ENCODE measurements around the gene ABCA1.
"Not testable (repeated sequence)": the region's sequence is repeated elsewhere in the genome, so short reads cannot be mapped to it uniquely, and the experiment has no call there.

The ABCA1 gene

DNA sequence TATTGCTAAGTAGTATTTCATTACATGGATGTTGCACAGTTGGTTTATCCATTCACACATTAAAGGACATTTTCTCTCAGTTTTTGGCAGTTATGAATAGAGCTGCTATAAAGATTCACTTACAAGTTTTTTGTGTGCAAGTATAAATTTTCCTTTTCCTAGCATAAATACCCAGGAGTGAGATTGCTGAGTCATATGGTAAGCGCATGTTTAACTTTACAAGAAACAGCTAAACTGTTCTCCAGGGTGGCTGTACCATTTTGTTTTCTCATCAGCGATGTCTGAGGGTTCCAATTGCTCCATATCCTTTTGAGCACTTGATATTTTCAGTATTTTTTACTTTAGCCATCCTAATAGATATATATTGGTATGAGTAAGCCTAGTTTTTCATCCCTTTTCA is 16.4 kb upstream of the ABCA1 start:
- no peak overlapping the region for H3K4me3 ChIP-seq (ENCODE audit: extremely low read depth, insufficient read depth, low read length, poor library complexity, severe bottlenecking)
- WGBS, 2 experiments (ENCODE audit: insufficient coverage in 2 of 2) = 90% methylated on average over 2 of the region's 2 CpGs; no CpG with 5 or more reads in 1 of the 2 experiments
- no peaks in the 10 kb centered on the region for H3K4me1 ChIP-seq (ENCODE audit: control insufficient read depth, insufficient read depth, low read length, poor library complexity, severe bottlenecking)
- no peak overlapping the region for H3K27ac ChIP-seq (ENCODE audit: low read depth, low read length, severe bottlenecking)
- H3K9me3 ChIP-seq (ENCODE audit: control insufficient read depth, low read length) = no peaks in the 10 kb centered on the region
- H3K36me3 ChIP-seq (ENCODE audit: control insufficient read depth, insufficient read depth, low read length) = no peaks in the 10 kb centered on the region

DNA sequence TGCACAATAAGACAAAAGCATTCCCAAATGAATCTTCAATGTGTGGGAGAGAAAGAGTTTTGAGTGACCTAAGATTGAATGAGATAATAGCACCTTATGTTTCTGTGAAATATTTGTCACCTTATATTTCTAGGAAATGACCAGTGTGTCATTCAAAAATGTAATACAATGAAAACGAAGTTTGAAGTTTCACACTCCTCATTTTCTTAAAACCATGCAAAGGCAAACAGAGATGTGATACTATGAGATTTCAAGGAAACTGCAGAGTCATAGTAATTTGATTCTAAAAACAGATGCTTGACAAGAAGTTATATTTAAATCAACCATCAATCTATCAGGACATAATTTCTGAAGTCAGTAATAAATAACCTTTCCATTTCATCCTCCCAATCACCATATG is 13.6 kb upstream of the ABCA1 start:
- Histone ChIP-seq H3K4me1 (ENCODE audit: control insufficient read depth, insufficient read depth, low read length, poor library complexity, severe bottlenecking) (no peaks in the 10 kb centered on the region), H3K36me3 (ENCODE audit: control insufficient read depth, insufficient read depth, low read length) (no peaks in the 10 kb centered on the region), H3K4me3 (ENCODE audit: extremely low read depth, insufficient read depth, low read length, poor library complexity, severe bottlenecking) (no peak overlapping the region), H3K27ac (ENCODE audit: low read depth, low read length, severe bottlenecking) (no peak overlapping the region), H3K9me3 (ENCODE audit: control insufficient read depth, low read length) (no peaks in the 10 kb centered on the region)
- WGBS, 2 experiments (ENCODE audit: insufficient coverage in 2 of 2) = no CpG with 5 or more reads among the region's 1 CpG

DNA sequence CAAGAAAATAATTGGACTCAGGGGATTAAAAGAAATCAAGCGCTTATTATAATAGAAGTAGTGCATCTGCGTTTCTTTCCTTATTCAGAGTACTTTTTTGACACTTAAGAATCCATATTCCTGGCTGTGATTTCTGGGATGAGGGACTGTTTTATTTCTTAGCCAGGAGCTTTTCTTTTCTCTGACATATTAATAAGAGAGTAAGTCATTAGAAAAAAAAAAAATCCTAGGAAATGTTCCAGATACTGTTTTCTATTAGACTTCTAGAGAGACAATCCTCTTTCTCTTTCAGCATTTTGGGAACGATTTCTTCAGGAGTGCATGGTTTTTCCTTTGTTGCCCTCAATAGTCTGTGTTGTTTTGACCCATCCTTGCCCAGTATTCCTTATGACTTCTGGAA is 8.3 kb upstream of the ABCA1 start:
- Histone ChIP-seq H3K4me1 (ENCODE audit: control insufficient read depth, insufficient read depth, low read length, poor library complexity, severe bottlenecking) (peaks cover 8% of the 10 kb centered on the region), H3K27ac (ENCODE audit: low read depth, low read length, severe bottlenecking) (no peak overlapping the region), H3K9me3 (ENCODE audit: control insufficient read depth, low read length) (no peaks in the 10 kb centered on the region), H3K36me3 (ENCODE audit: control insufficient read depth, insufficient read depth, low read length) (no peaks in the 10 kb centered on the region), H3K4me3 (ENCODE audit: extremely low read depth, insufficient read depth, low read length, poor library complexity, severe bottlenecking) (no peak overlapping the region)
- 89 to 92% methylated on average over 2 to 3 of the region's 3 CpGs for WGBS, 2 experiments (ENCODE audit: insufficient coverage in 2 of 2)

DNA sequence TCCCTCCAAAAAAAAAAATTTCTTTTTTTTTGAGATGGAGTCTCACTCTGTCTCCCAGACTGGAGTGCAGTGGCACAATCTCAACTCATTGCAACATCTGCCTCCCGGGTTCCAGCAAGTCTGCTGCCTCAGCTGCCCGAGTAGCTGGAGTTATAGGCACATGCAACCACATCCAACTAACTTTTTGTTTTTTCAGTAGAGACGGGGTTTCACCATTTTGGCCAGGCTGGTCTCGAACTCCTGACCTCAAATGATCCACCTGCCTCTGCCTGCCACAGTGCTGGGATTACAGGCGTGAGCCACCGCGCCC is 7.5 kb upstream of the ABCA1 start:
- not testable (repeated sequence) for H3K4me3 ChIP-seq (ENCODE audit: extremely low read depth, insufficient read depth, low read length, poor library complexity, severe bottlenecking); H3K4me1 ChIP-seq (ENCODE audit: control insufficient read depth, insufficient read depth, low read length, poor library complexity, severe bottlenecking); H3K27ac ChIP-seq (ENCODE audit: low read depth, low read length, severe bottlenecking); H3K36me3 ChIP-seq (ENCODE audit: control insufficient read depth, insufficient read depth, low read length); H3K9me3 ChIP-seq (ENCODE audit: control insufficient read depth, low read length)
- 77 to 81% methylated on average over 6 to 7 of the region's 7 CpGs for WGBS, 2 experiments (ENCODE audit: insufficient coverage in 2 of 2)

DNA sequence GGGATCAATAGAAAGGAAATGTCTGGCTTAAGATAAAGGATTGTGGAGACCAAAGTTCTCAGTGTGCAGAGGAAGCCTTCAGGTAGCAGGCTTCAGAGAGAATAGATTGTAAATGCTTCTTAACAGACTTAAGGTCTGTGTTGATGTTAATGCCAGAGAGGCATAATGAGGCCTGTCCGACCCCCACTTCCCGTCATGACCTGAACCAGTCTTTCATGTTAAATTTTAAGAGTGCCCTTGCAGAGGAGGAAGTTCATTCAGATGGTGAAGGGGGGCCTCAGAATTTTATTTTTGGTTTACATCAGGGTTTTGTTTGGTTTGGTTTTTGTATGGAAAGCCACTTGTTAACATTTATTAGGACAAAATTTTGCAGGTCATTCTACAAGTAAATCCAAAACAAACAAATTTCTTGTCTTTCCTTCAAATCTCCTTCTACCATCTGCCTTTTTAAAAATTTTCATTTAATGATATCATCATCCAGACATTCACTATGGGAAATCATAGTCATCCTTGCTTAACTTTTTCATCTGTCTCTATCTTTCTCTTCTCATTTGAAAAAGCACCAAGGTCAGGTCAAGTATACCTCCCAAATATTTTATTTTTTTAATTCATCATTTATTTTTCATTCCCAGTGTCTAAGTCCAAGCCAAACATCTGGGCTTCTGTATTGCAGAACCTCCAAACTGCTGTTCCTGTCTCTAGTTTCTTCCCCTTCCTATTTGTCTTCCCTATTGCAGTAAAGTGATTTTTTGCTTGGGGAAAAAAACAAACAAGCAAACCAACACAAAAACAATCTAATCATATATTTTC is 6.9 kb upstream of the ABCA1 start:
- Histone ChIP-seq H3K9me3 (ENCODE audit: control insufficient read depth, low read length) (no peaks in the 10 kb centered on the region), H3K36me3 (ENCODE audit: control insufficient read depth, insufficient read depth, low read length) (no peaks in the 10 kb centered on the region), H3K4me1 (ENCODE audit: control insufficient read depth, insufficient read depth, low read length, poor library complexity, severe bottlenecking) (peaks cover 8% of the 10 kb centered on the region), H3K4me3 (ENCODE audit: extremely low read depth, insufficient read depth, low read length, poor library complexity, severe bottlenecking) (no peak overlapping the region), H3K27ac (ENCODE audit: low read depth, low read length, severe bottlenecking) (no peak overlapping the region)
- 59% methylated on average over 2 of the region's 2 CpGs; no CpG with 5 or more reads in 1 of the 2 experiments for WGBS, 2 experiments (ENCODE audit: insufficient coverage in 2 of 2)

DNA sequence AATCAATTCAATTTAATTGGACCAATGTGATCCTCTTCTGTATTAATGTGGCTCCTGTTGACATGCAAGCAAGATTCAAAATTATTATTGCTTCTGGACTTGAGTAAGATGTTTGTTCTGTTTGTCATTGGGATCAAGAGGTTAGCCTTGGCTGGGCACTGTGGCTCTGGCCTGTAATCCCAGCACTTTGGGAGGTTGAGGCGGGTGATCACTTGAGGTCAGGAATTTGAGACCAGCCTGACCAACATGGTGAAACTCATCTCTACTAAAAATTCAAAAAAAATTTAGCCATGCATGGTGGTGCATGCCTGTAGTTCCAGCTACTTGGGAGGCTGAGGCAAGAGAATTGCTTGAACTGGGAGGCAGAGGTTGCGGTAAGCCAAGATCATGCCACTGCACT is 5.1 kb upstream of the ABCA1 start:
- H3K4me1 ChIP-seq (ENCODE audit: control insufficient read depth, insufficient read depth, low read length, poor library complexity, severe bottlenecking); H3K36me3 ChIP-seq (ENCODE audit: control insufficient read depth, insufficient read depth, low read length); H3K4me3 ChIP-seq (ENCODE audit: extremely low read depth, insufficient read depth, low read length, poor library complexity, severe bottlenecking); H3K9me3 ChIP-seq (ENCODE audit: control insufficient read depth, low read length); H3K27ac ChIP-seq (ENCODE audit: low read depth, low read length, severe bottlenecking): not testable (repeated sequence)
- 100% methylated on average over 2 of the region's 2 CpGs for WGBS, 2 experiments (ENCODE audit: insufficient coverage in 2 of 2)

DNA sequence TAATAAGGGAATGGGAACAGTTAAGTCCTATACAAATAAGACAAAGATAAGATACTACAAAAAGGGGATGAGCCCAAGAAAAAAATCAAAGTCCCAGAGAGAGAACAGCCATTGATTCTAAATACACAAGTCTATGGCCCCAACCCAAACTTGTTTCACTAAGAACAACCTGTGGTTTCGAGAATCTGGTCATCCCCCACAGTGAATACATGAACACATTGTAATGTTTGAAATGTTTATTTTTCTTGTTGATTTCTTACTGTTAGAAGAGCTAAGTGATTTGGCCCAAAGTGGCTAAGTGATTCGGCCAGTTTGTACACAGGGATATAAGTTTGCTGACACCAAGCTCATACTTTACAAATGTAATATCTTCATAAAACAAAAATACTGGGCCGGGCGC is 3.3 kb upstream of the ABCA1 start:
- H3K36me3 ChIP-seq (ENCODE audit: control insufficient read depth, insufficient read depth, low read length) = no peaks in the 10 kb centered on the region
- 0% methylated on average over 1 of the region's 4 CpGs; no CpG with 5 or more reads in 1 of the 2 experiments for WGBS, 2 experiments (ENCODE audit: insufficient coverage in 2 of 2)
- no peaks in the 10 kb centered on the region for H3K9me3 ChIP-seq (ENCODE audit: control insufficient read depth, low read length)
- H3K27ac ChIP-seq (ENCODE audit: low read depth, low read length, severe bottlenecking) = no peak overlapping the region
- no peak overlapping the region for H3K4me3 ChIP-seq (ENCODE audit: extremely low read depth, insufficient read depth, low read length, poor library complexity, severe bottlenecking)
- peaks cover 8% of the 10 kb centered on the region for H3K4me1 ChIP-seq (ENCODE audit: control insufficient read depth, insufficient read depth, low read length, poor library complexity, severe bottlenecking)

DNA sequence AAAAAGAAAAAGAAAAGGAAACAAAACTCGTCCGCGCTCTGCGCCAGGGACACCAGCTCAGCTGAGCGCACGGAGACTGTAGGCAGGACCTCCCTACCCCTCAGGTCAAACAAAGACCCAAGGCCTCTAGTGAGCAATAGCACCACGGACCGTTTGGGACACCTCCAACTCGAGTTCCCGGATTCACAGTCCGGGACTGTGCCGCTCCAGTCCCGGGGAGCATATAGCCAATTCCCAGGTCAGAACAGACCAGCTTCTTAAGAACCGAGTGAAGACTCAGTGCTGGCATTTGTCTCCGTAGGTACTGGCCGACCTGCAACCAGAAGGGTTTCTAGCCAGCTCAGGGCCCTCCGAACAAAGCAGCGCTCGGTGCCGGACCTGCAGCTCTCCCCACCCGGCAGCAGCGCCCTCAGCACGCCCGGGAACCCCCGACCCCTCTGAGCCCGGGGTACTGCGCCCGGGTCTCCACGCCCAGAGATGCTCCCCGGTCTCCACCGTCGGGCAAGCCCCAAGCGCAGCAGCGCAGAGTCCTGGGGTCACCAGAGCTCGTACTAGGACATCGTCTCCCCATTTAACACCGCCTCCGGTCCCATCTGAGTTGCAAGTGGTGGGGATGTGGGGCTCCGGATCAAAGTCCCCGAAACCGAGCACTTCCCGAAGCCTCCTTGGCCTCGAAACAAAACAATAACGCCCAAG is 591 bp downstream of the ABCA1 start:
- 1% methylated on average over 30 to 31 of the region's 44 CpGs for WGBS, 2 experiments (ENCODE audit: insufficient coverage in 2 of 2)
- peak overlapping the region; percentile 79 for H3K4me3 ChIP-seq (ENCODE audit: extremely low read depth, insufficient read depth, low read length, poor library complexity, severe bottlenecking)

DNA sequence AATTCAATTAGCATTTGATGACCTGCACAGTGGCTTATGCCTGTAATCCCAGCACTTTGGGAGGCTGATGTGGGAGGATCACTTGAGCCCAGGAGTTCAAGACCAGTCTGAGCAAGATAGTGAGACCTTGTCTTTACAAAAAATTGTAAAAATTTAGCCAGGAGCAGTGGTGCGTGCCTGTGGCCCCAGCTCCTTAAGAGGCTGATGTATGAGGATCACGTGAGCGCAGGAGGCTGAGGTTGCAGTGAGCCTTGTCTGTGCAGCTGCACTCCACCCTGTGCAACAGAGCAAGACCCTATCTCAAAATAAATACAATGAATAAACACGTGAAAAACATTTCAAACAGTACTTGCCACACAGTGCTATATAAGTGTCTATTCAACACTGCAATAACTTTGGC is 4.2 kb downstream of the ABCA1 start:
- H3K9me3 ChIP-seq (ENCODE audit: control insufficient read depth, low read length) = no peaks in the 10 kb centered on the region
- WGBS, 2 experiments (ENCODE audit: insufficient coverage in 2 of 2) = 81 to 94% methylated on average over 4 of the region's 4 CpGs
- H3K4me1 ChIP-seq (ENCODE audit: control insufficient read depth, insufficient read depth, low read length, poor library complexity, severe bottlenecking) = no peaks in the 10 kb centered on the region
- no peaks in the 10 kb centered on the region for H3K36me3 ChIP-seq (ENCODE audit: control insufficient read depth, insufficient read depth, low read length)
- H3K4me3 ChIP-seq (ENCODE audit: extremely low read depth, insufficient read depth, low read length, poor library complexity, severe bottlenecking) = no peak overlapping the region
- H3K27ac ChIP-seq (ENCODE audit: low read depth, low read length, severe bottlenecking) = no peak overlapping the region

More for the DNA sequence above, 591 bp downstream of the ABCA1 start:
- no peaks in the 10 kb centered on the region for H3K4me1 ChIP-seq (ENCODE audit: control insufficient read depth, insufficient read depth, low read length, poor library complexity, severe bottlenecking)
- no peaks in the 10 kb centered on the region for H3K36me3 ChIP-seq (ENCODE audit: control insufficient read depth, insufficient read depth, low read length)
- H3K9me3 ChIP-seq (ENCODE audit: control insufficient read depth, low read length) = no peaks in the 10 kb centered on the region
- peak overlapping the region; percentile 52 for H3K27ac ChIP-seq (ENCODE audit: low read depth, low read length, severe bottlenecking)

DNA sequence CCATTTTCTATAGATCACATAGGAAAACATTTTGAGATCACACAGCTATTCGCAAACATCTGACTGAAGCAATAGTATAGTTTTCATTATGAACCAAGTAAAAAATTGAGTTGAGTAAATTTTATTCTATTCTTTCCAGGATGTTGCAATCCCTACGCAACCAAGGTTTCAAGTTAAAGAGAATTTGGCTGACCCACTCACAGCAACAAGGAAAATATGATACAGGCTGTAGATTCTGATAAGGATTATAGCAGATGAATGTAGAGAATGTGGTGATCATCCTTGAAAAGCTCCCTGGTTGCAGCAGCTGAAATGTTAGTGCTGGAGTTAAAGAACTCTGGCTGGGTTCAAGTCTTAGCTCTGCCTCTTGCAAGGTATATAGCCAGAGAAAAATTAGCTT is 4.7 kb downstream of the ABCA1 start:
- Histone ChIP-seq H3K4me1 (ENCODE audit: control insufficient read depth, insufficient read depth, low read length, poor library complexity, severe bottlenecking) (no peaks in the 10 kb centered on the region), H3K36me3 (ENCODE audit: control insufficient read depth, insufficient read depth, low read length) (no peaks in the 10 kb centered on the region), H3K9me3 (ENCODE audit: control insufficient read depth, low read length) (no peaks in the 10 kb centered on the region), H3K27ac (ENCODE audit: low read depth, low read length, severe bottlenecking) (no peak overlapping the region), H3K4me3 (ENCODE audit: extremely low read depth, insufficient read depth, low read length, poor library complexity, severe bottlenecking) (no peak overlapping the region)
- whole genome bisulfite sequencing, 2 experiments (ENCODE audit: insufficient coverage in 2 of 2) = no CpG with 5 or more reads among the region's 2 CpGs

DNA sequence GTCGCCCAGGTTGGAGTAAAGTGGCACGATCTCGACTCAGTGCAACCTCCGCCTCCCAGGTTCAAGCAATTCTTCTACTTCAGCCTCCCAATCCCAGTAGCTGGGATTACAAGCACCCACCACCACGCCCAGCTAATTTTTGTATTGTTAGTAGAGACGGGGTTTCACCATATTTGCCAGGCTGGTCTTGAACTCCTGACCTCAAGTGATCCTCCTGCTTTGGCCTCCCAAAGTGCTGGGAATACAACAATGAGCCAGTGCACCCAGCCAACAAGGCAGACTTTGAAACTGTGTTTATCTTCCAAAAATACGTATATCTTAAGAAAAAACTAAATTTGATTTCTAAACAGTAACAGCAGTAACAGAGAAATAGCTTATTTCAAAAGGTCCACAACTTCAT is 5.2 kb downstream of the ABCA1 start:
- H3K4me3 ChIP-seq (ENCODE audit: extremely low read depth, insufficient read depth, low read length, poor library complexity, severe bottlenecking); H3K27ac ChIP-seq (ENCODE audit: low read depth, low read length, severe bottlenecking); H3K36me3 ChIP-seq (ENCODE audit: control insufficient read depth, insufficient read depth, low read length); H3K9me3 ChIP-seq (ENCODE audit: control insufficient read depth, low read length); H3K4me1 ChIP-seq (ENCODE audit: control insufficient read depth, insufficient read depth, low read length, poor library complexity, severe bottlenecking): not testable (repeated sequence)
- 93 to 95% methylated on average over 3 to 4 of the region's 7 CpGs for WGBS, 2 experiments (ENCODE audit: insufficient coverage in 2 of 2)

Data from mesodermal cell (in vitro differentiated cells).